ENCODE results near the gene C1D. TPM values are rescaled to one million over a fixed set of nuclear protein-coding genes. Genes with fewer than 3 reads are reported as not detected.

The C1D gene
- total and polyA plus RNA-seq, 2 donors from 2014 or later = 23.0 to 34.2 TPM

- FAIRE-seq (no peak), DNase-seq (no peak)
- H3K4me1 ChIP-seq (ENCODE audit: control insufficient read depth in 2 of 3, insufficient read depth in 2 of 3, low read depth in 1 of 3, low read length in 3 of 3) = no peaks in the 10 kb centered on the region
- intact Hi-C loops (cut with DNase I) = no loop called here
- H3K27ac ChIP-seq (ENCODE audit: low read depth in 2 of 2, low read length in 2 of 2) = no peak overlapping the region
- H3K27me3 ChIP-seq (ENCODE audit: control insufficient read depth, insufficient read depth, low read length) = no peaks in the 10 kb centered on the region
- no peak overlapping the region for H3K4me3 ChIP-seq (ENCODE audit: low read length in 3 of 3)
- TF ChIP-seq CTCF (IDR thresholded peaks at IDR 0.05; ENCODE audit: borderline replicate concordance, extremely low read depth, insufficient read depth) = no peak
- peaks cover 0 to 4% (median 0%) of the 10 kb centered on the region in 3 donors for H3K9me3 ChIP-seq (ENCODE audit: control insufficient read depth in 2 of 3, insufficient read depth in 1 of 3, low read length in 3 of 3)
- no peak overlapping the region for H3K9ac ChIP-seq (ENCODE audit: low read length in 3 of 3)
- no peaks in the 10 kb centered on the region for H3K36me3 ChIP-seq (ENCODE audit: control insufficient read depth in 2 of 3, insufficient read depth in 3 of 3, low read length in 3 of 3)
Observed at GRCh38 chr2:68103030-68103708, 40.4 kb upstream of the C1D start.

DNA sequence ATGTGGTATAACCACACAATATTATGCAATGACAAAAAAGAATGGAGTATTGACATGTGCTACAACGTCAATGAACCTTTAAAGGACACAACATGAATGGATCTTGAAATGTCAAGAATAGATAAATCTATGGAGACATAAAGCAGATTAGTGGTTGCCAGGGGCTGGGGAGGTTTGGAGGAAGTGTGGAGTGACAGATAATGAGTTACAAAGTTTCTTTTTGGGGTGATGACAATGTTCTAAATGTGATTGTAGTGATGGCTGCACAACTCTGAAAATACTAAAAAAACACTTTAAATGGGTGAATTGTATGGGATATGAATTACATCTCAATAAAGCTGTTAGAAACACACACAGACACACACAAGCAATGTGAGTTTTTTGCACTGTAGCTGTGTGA is 37.4 kb upstream of the C1D start:
- H3K4me1 ChIP-seq (ENCODE audit: control insufficient read depth in 2 of 3, insufficient read depth in 2 of 3, low read depth in 1 of 3, low read length in 3 of 3) = no peaks in the 10 kb centered on the region
- no peaks in the 10 kb centered on the region for H3K36me3 ChIP-seq (ENCODE audit: control insufficient read depth in 2 of 3, insufficient read depth in 3 of 3, low read length in 3 of 3)
- H3K9me3 ChIP-seq (ENCODE audit: control insufficient read depth in 2 of 3, insufficient read depth in 1 of 3, low read length in 3 of 3) = no peaks in the 10 kb centered on the region
- no peaks in the 10 kb centered on the region for H3K27me3 ChIP-seq (ENCODE audit: control insufficient read depth, insufficient read depth, low read length)
- FAIRE-seq = no peak
- H3K27ac ChIP-seq (ENCODE audit: low read depth in 2 of 2, low read length in 2 of 2) = no peak overlapping the region
- no peak overlapping the region for H3K4me3 ChIP-seq (ENCODE audit: low read length in 3 of 3)
- H3K9ac ChIP-seq (ENCODE audit: low read length in 3 of 3) = no peak overlapping the region
- TF ChIP-seq CTCF (IDR thresholded peaks at IDR 0.05; ENCODE audit: borderline replicate concordance, extremely low read depth, insufficient read depth) = no peak
- intact Hi-C loops (cut with DNase I) = no loop called here
- no peak for DNase-seq

GRCh38 chr2:68099260-68099659 is 36.5 kb upstream of the C1D start:
- Histone ChIP-seq H3K27ac (ENCODE audit: low read depth in 2 of 2, low read length in 2 of 2) (no peak overlapping the region), H3K27me3 (ENCODE audit: control insufficient read depth, insufficient read depth, low read length) (no peaks in the 10 kb centered on the region), H3K36me3 (ENCODE audit: control insufficient read depth in 2 of 3, insufficient read depth in 3 of 3, low read length in 3 of 3) (no peaks in the 10 kb centered on the region), H3K4me1 (ENCODE audit: control insufficient read depth in 2 of 3, insufficient read depth in 2 of 3, low read depth in 1 of 3, low read length in 3 of 3) (no peaks in the 10 kb centered on the region), H3K9ac (ENCODE audit: low read length in 3 of 3) (no peak overlapping the region), H3K9me3 (ENCODE audit: control insufficient read depth in 2 of 3, insufficient read depth in 1 of 3, low read length in 3 of 3) (no peaks in the 10 kb centered on the region), H3K4me3 (ENCODE audit: low read length in 3 of 3) (no peak overlapping the region)
- intact Hi-C loops (cut with DNase I) = no loop called here
- no peak for FAIRE-seq
- DNase-seq = no peak
- TF ChIP-seq CTCF (IDR thresholded peaks at IDR 0.05; ENCODE audit: borderline replicate concordance, extremely low read depth, insufficient read depth) = no peak
